Activated T-cell treated with anti-CD3 and anti-CD28 coated beads, Interleukin-2, amount 50 U/mL, for 24 hours (primary cell): ENCODE results near the gene PIGV.

Source experiments
- DNase-seq: peaks from one replicate; pipeline ENCODE4 v3.0.0-alpha.2; 2020
- H3K27ac Mint-ChIP-seq: 2 replicates; pipeline ENCODE4 v1.8.0; 2020; ENCODE audit warnings: mild to moderate bottlenecking, mixed read lengths
- H3K27me3 Mint-ChIP-seq: 2 replicates; pipeline ENCODE4 v1.8.0; 2020; ENCODE audit warnings: mixed read lengths
- H3K36me3 Mint-ChIP-seq: 2 replicates; pipeline ENCODE4 v1.8.0; 2020; ENCODE audit warnings: low read depth, mixed read lengths
- H3K4me1 Mint-ChIP-seq: 2 replicates; pipeline ENCODE4 v1.8.0; 2020; ENCODE audit warnings: low read depth, mixed read lengths
- H3K4me3 Mint-ChIP-seq: 2 replicates; pipeline ENCODE4 v1.8.0; 2020; ENCODE audit warnings: mild to moderate bottlenecking, moderate library complexity, mixed read lengths
- H3K9me3 Mint-ChIP-seq: 2 replicates; pipeline ENCODE4 v1.8.0; 2020; ENCODE audit warnings: mixed read lengths

PIGV gene

GRCh38 chr1:26783646-26784022, 4.1 kb upstream of the PIGV start:
- Mint-ChIP-seq H3K36me3 (peaks cover 64% of the 10 kb centered on the region), H3K27ac (peak overlapping the region; percentile 38), H3K4me3 (no peak overlapping the region), H3K4me1 (peaks cover 67% of the 10 kb centered on the region), H3K27me3 (no peaks in the 10 kb centered on the region), H3K9me3 (no peaks in the 10 kb centered on the region)
- no peak for DNase-seq

GRCh38 chr1:26784023-26784871, 3.5 kb upstream of the PIGV start:
- peaks cover 71% of the 10 kb centered on the region for H3K4me1 Mint-ChIP-seq
- no peaks in the 10 kb centered on the region for H3K9me3 Mint-ChIP-seq
- no peak for DNase-seq
- H3K36me3 Mint-ChIP-seq = peaks cover 63% of the 10 kb centered on the region
- H3K27me3 Mint-ChIP-seq = no peaks in the 10 kb centered on the region
- H3K27ac Mint-ChIP-seq = no peak overlapping the region
- no peak overlapping the region for H3K4me3 Mint-ChIP-seq

- Mint-ChIP-seq H3K27me3 (no peaks in the 10 kb centered on the region), H3K9me3 (no peaks in the 10 kb centered on the region), H3K36me3 (peaks cover 58% of the 10 kb centered on the region), H3K27ac (peak overlapping the region; percentile 78), H3K4me1 (peaks cover 73% of the 10 kb centered on the region), H3K4me3 (no peak overlapping the region)
- no peak for DNase-seq
These were observed 2.9 kb upstream of the PIGV start for GRCh38 chr1:26784886-26785285.

GRCh38 chr1:26785611-26786436, 1.9 kb upstream of the PIGV start:
- DNase-seq = no peak
- Mint-ChIP-seq H3K4me3 (peak overlapping the region; percentile 82), H3K4me1 (peaks cover 79% of the 10 kb centered on the region), H3K27ac (peak overlapping the region; percentile 96), H3K27me3 (no peaks in the 10 kb centered on the region), H3K9me3 (no peaks in the 10 kb centered on the region), H3K36me3 (peaks cover 52% of the 10 kb centered on the region)

- Mint-ChIP-seq H3K4me3 (peak overlapping the region; percentile 82), H3K36me3 (peaks cover 52% of the 10 kb centered on the region), H3K4me1 (peaks cover 82% of the 10 kb centered on the region), H3K27ac (peak overlapping the region; percentile 96), H3K9me3 (no peaks in the 10 kb centered on the region), H3K27me3 (no peaks in the 10 kb centered on the region)
- DNase-seq = peak; percentile 60
These were observed 1.0 kb upstream of the PIGV start for GRCh38 chr1:26786437-26787380.

GRCh38 chr1:26787381-26787705, 407 bp upstream of the PIGV start:
- H3K27me3 Mint-ChIP-seq = no peaks in the 10 kb centered on the region
- H3K4me3 Mint-ChIP-seq = peak overlapping the region; percentile 82
- no peak for DNase-seq
- no peaks in the 10 kb centered on the region for H3K9me3 Mint-ChIP-seq
- H3K36me3 Mint-ChIP-seq = peaks cover 50% of the 10 kb centered on the region
- peaks cover 82% of the 10 kb centered on the region for H3K4me1 Mint-ChIP-seq
- H3K27ac Mint-ChIP-seq = peak overlapping the region; percentile 96

GRCh38 chr1:26788515-26788785, 700 bp downstream of the PIGV start:
- Mint-ChIP-seq H3K27me3 (no peaks in the 10 kb centered on the region), H3K4me1 (peaks cover 81% of the 10 kb centered on the region), H3K27ac (peak overlapping the region; percentile 96), H3K9me3 (no peaks in the 10 kb centered on the region), H3K4me3 (peak overlapping the region; percentile 82), H3K36me3 (peaks cover 49% of the 10 kb centered on the region)
- DNase-seq = no peak

- H3K9me3 Mint-ChIP-seq = no peaks in the 10 kb centered on the region
- peaks cover 50% of the 10 kb centered on the region for H3K36me3 Mint-ChIP-seq
- no peaks in the 10 kb centered on the region for H3K27me3 Mint-ChIP-seq
- peak; percentile 85 for DNase-seq
- H3K27ac Mint-ChIP-seq = peak overlapping the region; percentile 96
- peak overlapping the region; percentile 82 for H3K4me3 Mint-ChIP-seq
- peaks cover 77% of the 10 kb centered on the region for H3K4me1 Mint-ChIP-seq
These were observed 1.3 kb downstream of the PIGV start for GRCh38 chr1:26788836-26789611.

- DNase-seq = no peak
- Mint-ChIP-seq H3K4me3 (peak overlapping the region; percentile 82), H3K4me1 (peaks cover 72% of the 10 kb centered on the region), H3K27ac (peak overlapping the region; percentile 96), H3K9me3 (no peaks in the 10 kb centered on the region), H3K36me3 (peaks cover 55% of the 10 kb centered on the region), H3K27me3 (no peaks in the 10 kb centered on the region)
These were observed 1.8 kb downstream of the PIGV start for GRCh38 chr1:26789612-26789865.

- DNase-seq = no peak
- H3K36me3 Mint-ChIP-seq = peaks cover 59% of the 10 kb centered on the region
- peaks cover 68% of the 10 kb centered on the region for H3K4me1 Mint-ChIP-seq
- no peaks in the 10 kb centered on the region for H3K9me3 Mint-ChIP-seq
- peak overlapping the region; percentile 96 for H3K27ac Mint-ChIP-seq
- H3K4me3 Mint-ChIP-seq = peak overlapping the region; percentile 82
- no peaks in the 10 kb centered on the region for H3K27me3 Mint-ChIP-seq
These were observed 2.2 kb downstream of the PIGV start for GRCh38 chr1:26789931-26790330.

- Mint-ChIP-seq H3K27ac (peak overlapping the region; percentile 96), H3K4me3 (peak overlapping the region; percentile 82), H3K4me1 (peaks cover 63% of the 10 kb centered on the region), H3K27me3 (no peaks in the 10 kb centered on the region), H3K9me3 (no peaks in the 10 kb centered on the region), H3K36me3 (peaks cover 65% of the 10 kb centered on the region)
- DNase-seq = peak; percentile 68
These were observed 2.8 kb downstream of the PIGV start for GRCh38 chr1:26790551-26790953.

- peak overlapping the region; percentile 96 for H3K27ac Mint-ChIP-seq
- no peaks in the 10 kb centered on the region for H3K9me3 Mint-ChIP-seq
- peaks cover 70% of the 10 kb centered on the region for H3K36me3 Mint-ChIP-seq
- H3K4me3 Mint-ChIP-seq = peak overlapping the region; percentile 82
- peaks cover 57% of the 10 kb centered on the region for H3K4me1 Mint-ChIP-seq
- DNase-seq = no peak
- no peaks in the 10 kb centered on the region for H3K27me3 Mint-ChIP-seq
These were observed 3.4 kb downstream of the PIGV start for GRCh38 chr1:26791148-26791547.

- H3K4me1 Mint-ChIP-seq = peaks cover 52% of the 10 kb centered on the region
- no peak for DNase-seq
- peak overlapping the region; percentile 96 for H3K27ac Mint-ChIP-seq
- peaks cover 75% of the 10 kb centered on the region for H3K36me3 Mint-ChIP-seq
- no peaks in the 10 kb centered on the region for H3K27me3 Mint-ChIP-seq
- no peaks in the 10 kb centered on the region for H3K9me3 Mint-ChIP-seq
- peak overlapping the region; percentile 82 for H3K4me3 Mint-ChIP-seq
These were observed 3.9 kb downstream of the PIGV start for GRCh38 chr1:26791626-26792025.

GRCh38 chr1:26792924-26793323, 5.2 kb downstream of the PIGV start:
- H3K36me3 Mint-ChIP-seq = peaks cover 83% of the 10 kb centered on the region
- DNase-seq = no peak
- peaks cover 49% of the 10 kb centered on the region for H3K4me1 Mint-ChIP-seq
- H3K27ac Mint-ChIP-seq = peak overlapping the region; percentile 23
- no peaks in the 10 kb centered on the region for H3K9me3 Mint-ChIP-seq
- no peak overlapping the region for H3K4me3 Mint-ChIP-seq
- H3K27me3 Mint-ChIP-seq = no peaks in the 10 kb centered on the region
